NT2/D1 (cell line): Measurements from ENCODE around the gene RAP1A.

Source experiments
- YY1 ChIP-seq: IDR thresholded peaks from 2 replicates; pipeline ENCODE4 v1.6.1; 2011; ENCODE audit not compliant: insufficient read length, insufficient read depth
- ZNF274 ChIP-seq: IDR thresholded peaks from 2 replicates; pipeline ENCODE4 v1.6.1; 2011; ENCODE audit warnings: mild to moderate bottlenecking, low read depth, low read length

DNA sequence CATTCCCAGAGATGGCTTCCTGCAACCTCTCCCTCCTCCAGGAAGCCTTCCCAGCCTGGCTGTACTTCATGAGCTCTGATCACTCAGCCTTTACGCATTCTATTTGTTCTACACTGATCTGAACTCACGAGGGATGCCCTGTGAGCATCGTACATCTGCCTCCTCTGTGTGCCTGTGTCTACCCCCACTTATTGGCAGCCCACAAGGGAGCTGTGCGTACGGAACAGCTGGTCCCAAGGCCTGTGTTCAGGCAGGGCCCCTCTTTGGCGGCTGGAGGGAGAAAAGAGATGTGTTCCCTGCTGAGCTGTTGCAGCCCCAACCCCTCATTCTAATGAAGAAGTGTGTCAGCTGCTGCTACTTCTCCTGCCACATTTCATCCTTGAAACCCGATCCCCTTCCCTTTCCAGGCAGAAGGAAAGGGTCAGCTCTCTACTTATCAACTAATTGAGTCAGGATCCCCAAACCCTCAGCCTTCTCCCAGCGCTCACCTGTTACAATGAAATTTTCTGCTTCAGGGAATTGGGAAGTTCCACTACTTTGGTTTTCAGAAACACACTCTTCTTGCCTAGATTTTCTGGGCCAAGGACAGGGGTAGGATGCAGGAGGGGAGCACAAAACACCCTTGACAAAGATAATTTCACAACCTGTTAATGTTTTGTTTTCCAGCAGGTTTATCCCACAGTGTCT, 116.4 kb downstream of the RAP1A start:
- TF ChIP-seq ZNF274 (no peak), YY1 (no peak)
